Hepatocyte (in vitro differentiated cells): ENCODE results near the gene GLI3.

Experiments
- EZH2 ChIP-seq: fragments of 200-600 bp; sonication (generic); IDR thresholded peaks from 2 replicates; pipeline ENCODE4 v1.6.1; 2016; ENCODE audit warnings: antibody characterized with exemption, mild to moderate bottlenecking, borderline replicate concordance
- TF ChIP-seq, protein P1 (sequence below): fragments of 200-600 bp; sonication (generic); IDR thresholded peaks from 2 replicates; pipeline ENCODE4 v1.5.1; 2016; ENCODE audit warnings: antibody characterized with exemption, mild to moderate bottlenecking; ENCODE audit not compliant: poor library complexity

DNA sequence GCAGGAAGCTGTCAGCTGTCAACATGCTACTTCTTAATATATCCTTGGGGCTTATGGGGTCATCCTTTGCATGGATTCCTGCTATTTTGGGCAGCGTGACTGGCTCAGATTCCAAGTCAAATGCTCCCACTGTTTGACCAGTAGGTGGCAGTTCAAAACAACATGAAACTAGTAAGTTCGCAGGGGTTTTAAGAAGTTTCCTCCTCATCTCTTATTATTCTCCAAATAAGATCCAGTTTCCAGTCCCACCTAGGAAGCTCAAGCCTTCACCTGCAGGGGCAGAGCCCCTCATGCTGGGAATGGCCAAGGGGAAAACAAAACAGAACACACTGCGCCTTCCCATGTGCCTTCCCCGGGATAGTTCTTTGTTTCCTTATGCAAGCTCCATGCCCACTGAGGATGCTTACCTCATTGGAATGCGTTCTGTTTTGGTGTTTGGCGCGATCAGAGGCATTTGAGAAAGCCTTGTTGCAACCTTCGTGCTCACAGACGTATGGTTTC is 259.8 kb downstream of the GLI3 start:
- TF ChIP-seq, protein P1, sequence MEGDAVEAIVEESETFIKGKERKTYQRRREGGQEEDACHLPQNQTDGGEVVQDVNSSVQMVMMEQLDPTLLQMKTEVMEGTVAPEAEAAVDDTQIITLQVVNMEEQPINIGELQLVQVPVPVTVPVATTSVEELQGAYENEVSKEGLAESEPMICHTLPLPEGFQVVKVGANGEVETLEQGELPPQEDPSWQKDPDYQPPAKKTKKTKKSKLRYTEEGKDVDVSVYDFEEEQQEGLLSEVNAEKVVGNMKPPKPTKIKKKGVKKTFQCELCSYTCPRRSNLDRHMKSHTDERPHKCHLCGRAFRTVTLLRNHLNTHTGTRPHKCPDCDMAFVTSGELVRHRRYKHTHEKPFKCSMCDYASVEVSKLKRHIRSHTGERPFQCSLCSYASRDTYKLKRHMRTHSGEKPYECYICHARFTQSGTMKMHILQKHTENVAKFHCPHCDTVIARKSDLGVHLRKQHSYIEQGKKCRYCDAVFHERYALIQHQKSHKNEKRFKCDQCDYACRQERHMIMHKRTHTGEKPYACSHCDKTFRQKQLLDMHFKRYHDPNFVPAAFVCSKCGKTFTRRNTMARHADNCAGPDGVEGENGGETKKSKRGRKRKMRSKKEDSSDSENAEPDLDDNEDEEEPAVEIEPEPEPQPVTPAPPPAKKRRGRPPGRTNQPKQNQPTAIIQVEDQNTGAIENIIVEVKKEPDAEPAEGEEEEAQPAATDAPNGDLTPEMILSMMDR = peak; percentile 71
- no peak for TF ChIP-seq EZH2
